Measurements from ENCODE around the gene RBM23.

GRCh38 chr14:22845821-22846625, 72.9 kb downstream of the RBM23 start:
- no peak for TF ChIP-seq TAF1 (IDR thresholded peaks at IDR 0.05; ENCODE audit: borderline replicate concordance, low read depth, low read length)
- TF ChIP-seq POLR2AphosphoS5 (IDR thresholded peaks at IDR 0.05; ENCODE audit: low read depth, low read length), result no peak
- TF ChIP-seq GABPA (IDR thresholded peaks at IDR 0.05; ENCODE audit: low read depth), result no peak
- no peak for TF ChIP-seq FOXM1 (IDR thresholded peaks at IDR 0.05; ENCODE audit: low read depth)
- no peak for TF ChIP-seq CTCF (IDR thresholded peaks at IDR 0.05)
- TF ChIP-seq MAX (IDR thresholded peaks at IDR 0.05; ENCODE audit: low read depth), result no peak
- no peak for TF ChIP-seq SMC3 (IDR thresholded peaks at IDR 0.05; ENCODE audit: low read depth, low read length)
- TF ChIP-seq EP300 (IDR thresholded peaks at IDR 0.05; ENCODE audit: borderline replicate concordance in 1 of 2, low read depth in 1 of 2, low read length in 1 of 2), result no peak
- TF ChIP-seq USF1 (IDR thresholded peaks at IDR 0.05; ENCODE audit: borderline replicate concordance, low read depth), result no peak
- TF ChIP-seq PBX3 (IDR thresholded peaks at IDR 0.05), result no peak
